Activated T-helper 17 cell treated with anti-CD3 and anti-CD28 coated beads, Interleukin-2, amount 50 U/mL, for 72 hours (primary cell): ENCODE measurements around the gene COX5A. TPM values are rescaled to one million over a fixed set of nuclear protein-coding genes. Genes with fewer than 3 reads are reported as not detected.
"Not testable (repeated sequence)": the region's sequence is repeated elsewhere in the genome, so short reads cannot be mapped to it uniquely, and the experiment has no call there.

ENCODE experiments used
- ATAC-seq: fragments of 150-1000 bp; cut with Tn5 transposase; replicated peaks from 2 replicates; pipeline ENCODE4 v1.10.0; 2021; ENCODE audit warnings: mild to moderate bottlenecking, moderate library complexity
- H3K27ac Mint-ChIP-seq: one replicate; pipeline ENCODE4 v1.8.0; 2022; ENCODE audit warnings: mixed read lengths
- H3K27me3 Mint-ChIP-seq: one replicate; pipeline ENCODE4 v1.8.0; 2022; ENCODE audit warnings: mixed read lengths
- H3K36me3 Mint-ChIP-seq: one replicate; pipeline ENCODE4 v1.8.0; 2022; ENCODE audit warnings: low read depth, mild to moderate bottlenecking, mixed read lengths
- H3K4me1 Mint-ChIP-seq: one replicate; pipeline ENCODE4 v1.8.0; 2022; ENCODE audit warnings: mixed read lengths
- H3K4me3 Mint-ChIP-seq: one replicate; pipeline ENCODE4 v1.8.0; 2022; ENCODE audit warnings: mild to moderate bottlenecking, mixed read lengths
- H3K9me3 Mint-ChIP-seq: one replicate; pipeline ENCODE4 v1.8.0; 2022; ENCODE audit warnings: mixed read lengths
- total RNA-seq, 2 donors: library from RNA; stranded (reverse); gene quantifications; one replicate each; pipeline ENCODE4 v1.2.3, GENCODE V29; 2022

COX5A gene
- total RNA-seq, 2 donors from 2014 or later, result 242 to 337 TPM

DNA sequence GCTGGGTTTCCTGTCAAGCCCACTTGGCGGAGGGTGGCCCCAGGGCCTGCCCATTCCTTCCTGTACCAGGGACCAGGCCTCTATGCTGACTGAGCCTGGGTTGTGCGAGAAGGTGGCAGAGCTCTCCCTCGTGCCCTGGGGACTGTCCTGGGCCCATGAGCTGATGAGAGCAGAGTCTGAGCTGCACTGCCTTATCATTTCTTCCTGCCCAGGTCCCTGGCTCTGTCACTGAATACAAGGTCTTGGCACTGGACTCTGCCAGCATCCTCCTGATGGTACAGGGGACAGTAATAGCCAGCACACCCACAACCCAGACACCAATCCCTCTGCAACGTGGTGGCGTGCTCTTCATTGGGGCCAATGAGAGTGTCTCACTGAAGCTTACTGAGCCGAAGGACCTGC, 40.6 kb downstream of the COX5A start:
- peaks cover 26% of the 10 kb centered on the region for H3K4me1 Mint-ChIP-seq
- H3K4me3 Mint-ChIP-seq, result no peak overlapping the region
- no peak for ATAC-seq
- H3K36me3 Mint-ChIP-seq, result peaks cover 84% of the 10 kb centered on the region
- H3K27ac Mint-ChIP-seq, result no peak overlapping the region
- H3K9me3 Mint-ChIP-seq, result no peaks in the 10 kb centered on the region
- H3K27me3 Mint-ChIP-seq, result no peaks in the 10 kb centered on the region

DNA sequence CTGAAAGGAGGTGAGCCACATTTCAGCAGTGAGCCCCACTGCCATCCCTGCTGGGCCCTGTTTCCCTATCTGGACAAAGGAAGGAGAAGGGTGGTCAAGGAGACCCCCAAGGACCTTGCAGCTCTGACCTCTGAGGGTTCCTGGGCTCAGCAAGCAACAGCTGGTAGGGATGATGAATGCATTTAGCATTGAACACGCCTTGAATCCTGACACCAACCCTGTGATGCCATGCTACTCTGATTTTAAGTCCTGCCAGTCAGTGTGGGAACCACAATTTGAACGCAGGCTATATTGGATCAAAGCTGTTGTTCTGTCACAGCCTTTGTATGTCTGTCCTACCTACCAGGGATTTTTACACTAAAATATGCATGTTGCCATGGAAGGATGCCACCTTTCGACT, 41.6 kb downstream of the COX5A start:
- H3K4me1 Mint-ChIP-seq, result peaks cover 22% of the 10 kb centered on the region
- peaks cover 84% of the 10 kb centered on the region for H3K36me3 Mint-ChIP-seq
- no peaks in the 10 kb centered on the region for H3K27me3 Mint-ChIP-seq
- H3K4me3 Mint-ChIP-seq, result no peak overlapping the region
- ATAC-seq, result no peak
- H3K9me3 Mint-ChIP-seq, result no peaks in the 10 kb centered on the region
- H3K27ac Mint-ChIP-seq, result no peak overlapping the region

GRCh38 chr15:74895830-74896229, 42.0 kb downstream of the COX5A start:
- Mint-ChIP-seq H3K4me3 (no peak overlapping the region), H3K36me3 (peaks cover 84% of the 10 kb centered on the region), H3K27ac (no peak overlapping the region), H3K4me1 (peaks cover 22% of the 10 kb centered on the region), H3K27me3 (no peaks in the 10 kb centered on the region), H3K9me3 (no peaks in the 10 kb centered on the region)
- ATAC-seq, result no peak

GRCh38 chr15:74894383-74894782, 43.5 kb downstream of the COX5A start:
- peaks cover 27% of the 10 kb centered on the region for H3K4me1 Mint-ChIP-seq
- not testable (repeated sequence) for H3K27me3 Mint-ChIP-seq, H3K27ac Mint-ChIP-seq, ATAC-seq, H3K9me3 Mint-ChIP-seq, H3K4me3 Mint-ChIP-seq
- peaks cover 81% of the 10 kb centered on the region for H3K36me3 Mint-ChIP-seq

GRCh38 chr15:74893627-74894026, 44.2 kb downstream of the COX5A start:
- peak; percentile 31 for ATAC-seq
- Mint-ChIP-seq H3K4me3 (peak overlapping the region; percentile 88), H3K36me3 (peaks cover 73% of the 10 kb centered on the region), H3K9me3 (no peaks in the 10 kb centered on the region), H3K4me1 (peaks cover 32% of the 10 kb centered on the region), H3K27me3 (no peaks in the 10 kb centered on the region), H3K27ac (peak overlapping the region; percentile 92)

- ATAC-seq, result no peak
- Mint-ChIP-seq H3K4me1 (peaks cover 32% of the 10 kb centered on the region), H3K36me3 (peaks cover 67% of the 10 kb centered on the region)
These were observed 44.9 kb downstream of the COX5A start for GRCh38 chr15:74892931-74893330.

GRCh38 chr15:74892313-74892712, 45.6 kb downstream of the COX5A start:
- no peak overlapping the region for H3K27ac Mint-ChIP-seq
- no peaks in the 10 kb centered on the region for H3K9me3 Mint-ChIP-seq
- no peak for ATAC-seq
- peak overlapping the region; percentile 88 for H3K4me3 Mint-ChIP-seq
- no peaks in the 10 kb centered on the region for H3K27me3 Mint-ChIP-seq
- H3K4me1 Mint-ChIP-seq, result peaks cover 32% of the 10 kb centered on the region
- peaks cover 60% of the 10 kb centered on the region for H3K36me3 Mint-ChIP-seq

More at GRCh38 chr15:74892931-74893330, 44.9 kb downstream of the COX5A start:
- no peak overlapping the region for H3K27ac Mint-ChIP-seq
- H3K9me3 Mint-ChIP-seq, result no peaks in the 10 kb centered on the region
- H3K4me3 Mint-ChIP-seq, result peak overlapping the region; percentile 88
- no peaks in the 10 kb centered on the region for H3K27me3 Mint-ChIP-seq

DNA sequence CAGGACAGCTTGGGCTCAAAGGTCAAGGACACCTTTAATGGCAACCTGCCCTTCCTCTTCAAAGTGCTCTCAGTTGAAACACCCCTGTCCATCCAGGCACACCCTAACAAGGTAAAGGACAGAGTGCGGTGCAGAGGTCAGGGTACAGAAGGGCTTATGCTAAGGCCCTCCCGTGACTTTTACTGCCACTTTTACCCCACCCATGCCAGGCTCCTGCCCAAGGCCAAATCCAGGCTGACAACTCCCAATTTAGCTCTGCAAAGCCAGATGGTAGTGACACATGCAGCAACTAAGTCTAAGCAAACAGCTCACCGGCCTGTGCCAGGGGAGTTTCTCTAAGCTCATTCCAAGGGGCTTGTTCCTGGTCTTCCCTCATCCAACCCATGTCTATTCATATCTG, 46.4 kb downstream of the COX5A start:
- no peaks in the 10 kb centered on the region for H3K27me3 Mint-ChIP-seq
- H3K4me1 Mint-ChIP-seq, result peaks cover 32% of the 10 kb centered on the region
- peaks cover 54% of the 10 kb centered on the region for H3K36me3 Mint-ChIP-seq
- ATAC-seq, result no peak
- peak overlapping the region; percentile 90 for H3K27ac Mint-ChIP-seq
- H3K4me3 Mint-ChIP-seq, result peak overlapping the region; percentile 88
- no peaks in the 10 kb centered on the region for H3K9me3 Mint-ChIP-seq

GRCh38 chr15:74890665-74890960, 47.3 kb downstream of the COX5A start:
- peak overlapping the region; percentile 90 for H3K27ac Mint-ChIP-seq
- H3K4me1 Mint-ChIP-seq, result peaks cover 32% of the 10 kb centered on the region
- H3K27me3 Mint-ChIP-seq, result no peaks in the 10 kb centered on the region
- no peak for ATAC-seq
- H3K9me3 Mint-ChIP-seq, result no peaks in the 10 kb centered on the region
- H3K4me3 Mint-ChIP-seq, result peak overlapping the region; percentile 88
- H3K36me3 Mint-ChIP-seq, result peaks cover 48% of the 10 kb centered on the region

DNA sequence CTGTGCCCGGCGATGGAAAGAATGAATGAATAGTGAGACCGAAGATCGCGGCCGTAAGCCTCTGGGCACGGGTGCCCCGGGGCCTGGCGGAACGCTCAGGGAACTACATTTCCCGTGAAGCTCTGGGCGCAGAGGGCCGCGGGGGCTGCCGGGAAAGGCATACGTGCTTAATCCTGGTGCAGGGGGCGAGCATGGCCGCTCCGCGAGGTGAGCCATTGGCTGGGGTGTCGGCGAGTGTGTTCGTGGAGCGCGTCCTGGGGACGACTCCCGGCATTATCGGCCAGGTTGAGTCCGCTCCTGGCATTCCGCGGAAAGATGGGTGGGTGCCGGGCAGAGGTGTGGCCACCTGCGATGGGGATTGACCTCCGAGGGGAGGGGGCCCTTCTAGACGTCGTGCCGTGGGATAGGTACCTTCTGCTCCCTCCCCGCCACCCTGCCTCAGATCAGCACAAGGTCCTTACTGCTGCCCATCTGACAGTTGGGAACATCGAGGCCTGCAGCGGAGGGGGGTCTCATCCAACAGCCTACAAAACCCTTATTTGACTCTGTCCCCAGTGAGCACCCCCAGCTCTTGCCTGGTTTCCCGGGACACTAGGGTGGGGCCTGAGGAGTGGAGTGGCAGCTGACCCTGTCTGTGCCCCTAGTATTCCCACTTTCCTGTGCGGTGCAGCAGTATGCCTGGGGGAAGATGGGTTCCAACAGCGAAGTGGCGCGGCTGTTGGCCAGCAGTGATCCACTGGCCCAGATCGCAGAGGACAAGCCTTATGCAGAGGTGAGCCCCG, 47.8 kb downstream of the COX5A start, which contains the start of gene MPI:
TSS of gene MPI (plus strand) at position 160 of the 782 bp plus-strand sequence. CDS start at position 192, 32 bp downstream.
- peaks cover 32% of the 10 kb centered on the region for H3K4me1 Mint-ChIP-seq
- H3K27me3 Mint-ChIP-seq, result no peaks in the 10 kb centered on the region
- no peaks in the 10 kb centered on the region for H3K9me3 Mint-ChIP-seq
- peaks cover 44% of the 10 kb centered on the region for H3K36me3 Mint-ChIP-seq
- H3K4me3 Mint-ChIP-seq, result peak within 1 kb of the TSS; percentile 88
- ATAC-seq, result peak; percentile 98
- peak within 1 kb of the TSS; percentile 90 for H3K27ac Mint-ChIP-seq

DNA sequence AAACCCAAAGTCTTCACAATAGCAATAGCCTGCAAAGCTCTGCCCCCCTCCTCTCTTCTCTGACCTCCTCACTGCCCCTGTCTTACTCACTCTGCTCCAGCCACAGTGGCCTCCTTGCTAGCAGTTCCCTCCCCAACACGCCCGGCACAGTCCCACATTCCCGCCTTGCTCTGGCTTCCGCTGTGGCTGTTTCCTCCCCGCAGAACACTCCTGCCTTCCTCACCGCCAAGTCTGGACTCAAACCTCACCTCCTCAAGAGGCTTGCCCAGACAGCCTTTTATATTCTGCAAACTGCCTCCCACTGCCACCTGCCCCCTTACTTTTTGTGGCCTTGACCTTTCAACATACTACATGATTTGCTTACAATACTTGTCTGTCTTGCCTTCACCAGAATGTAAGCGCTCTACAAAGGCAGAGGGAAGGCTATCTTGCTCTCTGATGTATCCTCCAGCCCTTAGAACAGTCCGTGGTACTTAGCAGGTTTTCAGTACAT, 48.4 kb downstream of the COX5A start:
- Mint-ChIP-seq H3K4me1 (peaks cover 32% of the 10 kb centered on the region), H3K27me3 (no peaks in the 10 kb centered on the region), H3K4me3 (peak overlapping the region; percentile 88), H3K36me3 (peaks cover 44% of the 10 kb centered on the region), H3K9me3 (no peaks in the 10 kb centered on the region), H3K27ac (peak overlapping the region; percentile 90)
- ATAC-seq, result peak; percentile 17

GRCh38 chr15:74888716-74889115, 49.2 kb downstream of the COX5A start:
- peak overlapping the region; percentile 90 for H3K27ac Mint-ChIP-seq
- H3K9me3 Mint-ChIP-seq, result no peaks in the 10 kb centered on the region
- H3K27me3 Mint-ChIP-seq, result no peaks in the 10 kb centered on the region
- H3K4me1 Mint-ChIP-seq, result peaks cover 29% of the 10 kb centered on the region
- peaks cover 41% of the 10 kb centered on the region for H3K36me3 Mint-ChIP-seq
- peak overlapping the region; percentile 88 for H3K4me3 Mint-ChIP-seq
- ATAC-seq, result no peak

GRCh38 chr15:74887537-74888193, 50.2 kb downstream of the COX5A start:
- ATAC-seq, H3K27me3 Mint-ChIP-seq, H3K27ac Mint-ChIP-seq, H3K9me3 Mint-ChIP-seq, H3K4me3 Mint-ChIP-seq: not testable (repeated sequence)
- H3K36me3 Mint-ChIP-seq, result peaks cover 30% of the 10 kb centered on the region
- peaks cover 19% of the 10 kb centered on the region for H3K4me1 Mint-ChIP-seq

- H3K27ac Mint-ChIP-seq, result no peak overlapping the region
- peaks cover 8% of the 10 kb centered on the region for H3K36me3 Mint-ChIP-seq
- no peak for ATAC-seq
- no peaks in the 10 kb centered on the region for H3K27me3 Mint-ChIP-seq
- H3K9me3 Mint-ChIP-seq, result no peaks in the 10 kb centered on the region
- H3K4me3 Mint-ChIP-seq, result no peak overlapping the region
- peaks cover 11% of the 10 kb centered on the region for H3K4me1 Mint-ChIP-seq
These were observed 52.4 kb downstream of the COX5A start for GRCh38 chr15:74885461-74885860.
